Panc1 (cell line): Measurements from ENCODE around the gene TRAK1. TPM values are rescaled to one million over a fixed set of nuclear protein-coding genes. Genes with fewer than 3 reads are reported as not detected.

Source experiments
- ATAC-seq: fragments of 200-7000 bp; cut with Tn5 transposase; 2 replicates; pipeline ENCODE4 v1.9.1; 2020; ENCODE audit warnings: mild to moderate bottlenecking, moderate library complexity
- BruUV-seq: library from RNA; stranded (reverse); fragments of 400-500 nt; replicated peaks from 2 replicates; lab custom pipeline; 2021; lab: Mats Ljungman, UMichigan
- CTCF ChIA-PET: fragments of 300-600 bp; sonication (Branson Sonifier 250); formaldehyde crosslinking; loops from one replicate; lab custom pipeline; 2022; ENCODE audit warnings: antibody characterized with exemption; lab: Charles Lee
- POLR2A ChIA-PET: fragments of 300-600 bp; sonication (Branson Sonifier 250); formaldehyde crosslinking; loops from one replicate; lab custom pipeline; 2022; ENCODE audit warnings: antibody characterized with exemption; lab: Charles Lee
- DNase-seq: peaks from one replicate; pipeline ENCODE4 v3.0.0-alpha.2; 2010; ENCODE audit warnings: low read depth, low spot score
- H3K27ac ChIP-seq: 2 replicates; pipeline ENCODE4 v1.5.1; 2011; ENCODE audit warnings: mild to moderate bottlenecking, low read length, inconsistent platforms
- H3K27me3 ChIP-seq: fragments of 200-500 bp; sonication (Bioruptor generic); 2 replicates; pipeline ENCODE4 v1.6.0; 2014; ENCODE audit warnings: low read length, inconsistent platforms; ENCODE audit not compliant: control insufficient read depth, insufficient read depth
- H3K36me3 ChIP-seq: fragments of 200-500 bp; sonication (Bioruptor generic); 2 replicates; pipeline ENCODE4 v1.5.1; 2014; ENCODE audit warnings: inconsistent platforms, mild to moderate bottlenecking, low read length, moderate library complexity; ENCODE audit not compliant: control insufficient read depth, insufficient read depth
- H3K4me1 ChIP-seq: 2 replicates; pipeline ENCODE4 v1.5.1; 2011; ENCODE audit warnings: inconsistent platforms, mild to moderate bottlenecking, low read length, moderate library complexity; ENCODE audit not compliant: control insufficient read depth, insufficient read depth
- H3K4me3 ChIP-seq, 2 experiments: 2 replicates each; pipeline ENCODE4 v1.5.1; 2011 to 2012; ENCODE audit warnings: low read depth in 2 of 2, low read length in 2 of 2, mild to moderate bottlenecking in 2 of 2, inconsistent platforms in 1 of 2, moderate library complexity in 1 of 2
- H3K9me3 ChIP-seq: fragments of 200-500 bp; sonication (Bioruptor generic); 2 replicates; pipeline ENCODE4 v1.5.1; 2014; ENCODE audit warnings: low read depth, mild to moderate bottlenecking, inconsistent platforms, low read length, moderate library complexity; ENCODE audit not compliant: control insufficient read depth, insufficient read depth
- CTCF ChIP-seq: fragments of 450-650 bp; IDR thresholded peaks from 2 replicates; pipeline ENCODE4 v1.5.1; 2017; ENCODE audit warnings: mild to moderate bottlenecking
- POLR2AphosphoS5 ChIP-seq: IDR thresholded peaks from 2 replicates; pipeline ENCODE4 v1.6.1; 2012; ENCODE audit warnings: mild to moderate bottlenecking, low read depth, low read length, moderate library complexity
- REST ChIP-seq, 2 experiments: IDR thresholded peaks; 2 replicates each; pipeline ENCODE4 v1.6.1; 2011 to 2012; ENCODE audit warnings: low read depth in 2 of 2, control low read depth in 1 of 2, low read length in 1 of 2, mild to moderate bottlenecking in 1 of 2, moderate library complexity in 1 of 2; ENCODE audit not compliant: insufficient read depth in 1 of 2
- TCF7L2 ChIP-seq: IDR thresholded peaks from 2 replicates; pipeline ENCODE4 v1.6.1; 2011; ENCODE audit warnings: mild to moderate bottlenecking, low read depth, low read length, inconsistent platforms
- in situ Hi-C: cut with HindIII; loops from 2 replicates; pipeline ENCODE4 v1.10.0; 2016; ENCODE audit warnings: low sequenced_read_pairs, low pct_unique_long_range_greater_than_20kb
- intact Hi-C: fragments of 100-400 bp; cut with micrococcal nuclease; formaldehyde crosslinking; loops from one replicate; pipeline ENCODE4 v1.10.0; 2022; ENCODE audit not compliant: unreplicated experiment
- total RNA-seq: library from RNA; stranded (reverse); gene quantifications from one replicate; pipeline ENCODE4 v1.2.1, GENCODE V29; 2021; ENCODE audit not compliant: unreplicated experiment

TRAK1 gene
- total RNA-seq, 1 experiment from 2014 or later: 38.4 TPM

- in situ Hi-C loops: no loop called here
- Histone ChIP-seq H3K36me3 (no peaks in the 10 kb centered on the region), H3K4me3 (no peak overlapping the region), H3K9me3 (no peaks in the 10 kb centered on the region), H3K27ac (peak overlapping the region; percentile 54), H3K27me3 (no peaks in the 10 kb centered on the region), H3K4me1 (peaks cover 36% of the 10 kb centered on the region)
- intact Hi-C loops: no loop called here
- DNase-seq (no peak), ATAC-seq (no peak)
- TF ChIP-seq REST (IDR thresholded peaks at IDR 0.05; ENCODE audit: insufficient read depth in 1 of 2, low read depth in 2 of 2, low read length in 1 of 2): no peak
- TF ChIP-seq POLR2AphosphoS5: no peak
- TF ChIP-seq CTCF: no peak
- no peak for TF ChIP-seq TCF7L2
- POLR2A ChIA-PET: no interaction called here
- CTCF ChIA-PET: no interaction called here
- BruUV-seq: no TSS peak
Measured at GRCh38 chr3:42053476-42053875, 37.7 kb upstream of the TRAK1 start.

- POLR2A ChIA-PET: no interaction called here
- Histone ChIP-seq H3K4me3 (no peak overlapping the region), H3K4me1 (peaks cover 48% of the 10 kb centered on the region), H3K9me3 (no peaks in the 10 kb centered on the region), H3K36me3 (no peaks in the 10 kb centered on the region), H3K27ac (no peak overlapping the region), H3K27me3 (no peaks in the 10 kb centered on the region)
- no peak for DNase-seq
- in situ Hi-C loops (no loop called here), intact Hi-C loops (no loop called here)
- TF ChIP-seq TCF7L2 (no peak), CTCF (no peak), REST (IDR thresholded peaks at IDR 0.05; ENCODE audit: insufficient read depth in 1 of 2, low read depth in 2 of 2, low read length in 1 of 2) (no peak)
- BruUV-seq: no TSS peak
- CTCF ChIA-PET: no interaction called here
- ATAC-seq: no peak
Measured at GRCh38 chr3:42055291-42055690, 35.9 kb upstream of the TRAK1 start.
